HG03442 (cell line): Measurements from ENCODE around the gene CLEC16A.

Experiments used
- ATAC-seq: cut with Tn5 transposase; IDR thresholded peaks from one replicate; pipeline ENCODE4 v1.9.1; 2021; ENCODE audit warnings: mild to moderate bottlenecking, moderate library complexity; ENCODE audit not compliant: unreplicated experiment

Gene CLEC16A

GRCh38 chr16:11011326-11011725 lies 67.0 kb downstream of the CLEC16A start:
- ATAC-seq, result no peak

- ATAC-seq, result no peak
Observed at GRCh38 chr16:11012841-11013240, 68.5 kb downstream of the CLEC16A start.

GRCh38 chr16:11014136-11014535 lies 69.8 kb downstream of the CLEC16A start:
- ATAC-seq, result no peak

- no peak for ATAC-seq
Observed at GRCh38 chr16:11015076-11015475, 70.7 kb downstream of the CLEC16A start.

GRCh38 chr16:11015607-11016006 lies 71.2 kb downstream of the CLEC16A start:
- no peak for ATAC-seq

GRCh38 chr16:11016524-11016988 lies 72.2 kb downstream of the CLEC16A start:
- ATAC-seq, result no peak

- no peak for ATAC-seq
Observed at GRCh38 chr16:11016993-11017392, 72.6 kb downstream of the CLEC16A start.

- ATAC-seq, result no peak
Observed at GRCh38 chr16:11017499-11017898, 73.1 kb downstream of the CLEC16A start.

- no peak for ATAC-seq
Observed at GRCh38 chr16:11020388-11020787, 76.0 kb downstream of the CLEC16A start.

GRCh38 chr16:11020792-11021551 lies 76.6 kb downstream of the CLEC16A start:
- no peak for ATAC-seq

GRCh38 chr16:11022002-11022401 lies 77.6 kb downstream of the CLEC16A start:
- no peak for ATAC-seq

GRCh38 chr16:11023262-11024039 lies 79.1 kb downstream of the CLEC16A start:
- no peak for ATAC-seq

- ATAC-seq, result no peak
Observed at GRCh38 chr16:11024333-11025053, 80.1 kb downstream of the CLEC16A start.

GRCh38 chr16:11025120-11025531 lies 80.8 kb downstream of the CLEC16A start:
- ATAC-seq, result no peak

GRCh38 chr16:11029948-11030347 lies 85.6 kb downstream of the CLEC16A start:
- ATAC-seq, result no peak

- no peak for ATAC-seq
Observed at GRCh38 chr16:11030990-11031510, 86.7 kb downstream of the CLEC16A start.

GRCh38 chr16:11032000-11032921 lies 87.9 kb downstream of the CLEC16A start:
- no peak for ATAC-seq

- ATAC-seq, result no peak
Observed at GRCh38 chr16:11032922-11033291, 88.5 kb downstream of the CLEC16A start.

GRCh38 chr16:11033629-11034420 lies 89.5 kb downstream of the CLEC16A start:
- no peak for ATAC-seq
